Vagina (tissue), 2 donors: ENCODE results near the gene TTC39C.
"Not testable (repeated sequence)": the region's sequence is repeated elsewhere in the genome, so short reads cannot be mapped to it uniquely, and the experiment has no call there.

Experiments used
- POLR2A ChIP-seq, 2 donors: fragments of 450-650 bp; IDR thresholded peaks; one replicate each; pipeline ENCODE4 v1.6.1; 2017; ENCODE audit warnings: antibody characterized with exemption in 2 of 2, mild to moderate bottlenecking in 2 of 2, moderate library complexity in 2 of 2
- TF ChIP-seq, protein P1 (sequence below), 3 experiments: fragments of 450-650 bp in 2 of 3; fragments of 200-600 bp in 1 of 3; sonication (generic) in 1 of 3; IDR thresholded peaks; one replicate each; pipeline ENCODE4 v1.5.1; 2017 to 2019; ENCODE audit warnings: antibody characterized with exemption in 3 of 3, mild to moderate bottlenecking in 2 of 3, moderate library complexity in 2 of 3

DNA sequence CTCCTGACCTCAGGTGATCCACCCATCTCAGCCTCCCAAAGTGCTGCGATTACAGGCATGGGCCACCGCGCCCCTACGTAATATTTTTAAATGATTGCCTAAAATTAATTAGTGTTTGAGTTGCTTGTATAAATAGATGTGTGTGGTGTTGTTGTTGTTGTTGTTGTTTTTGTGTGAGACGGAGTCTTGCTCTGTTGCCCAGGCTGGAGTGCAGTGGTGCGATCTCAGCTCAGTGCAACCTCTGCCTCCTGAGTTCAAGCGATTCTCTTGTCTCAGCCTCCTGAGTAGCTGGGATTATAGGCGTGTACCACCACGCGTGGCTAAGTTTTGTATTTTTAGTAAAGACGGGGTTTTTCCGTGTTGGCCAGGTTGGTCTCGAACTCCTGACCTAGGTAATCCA, 14.4 kb downstream of the TTC39C start:
- TF ChIP-seq, protein P1, sequence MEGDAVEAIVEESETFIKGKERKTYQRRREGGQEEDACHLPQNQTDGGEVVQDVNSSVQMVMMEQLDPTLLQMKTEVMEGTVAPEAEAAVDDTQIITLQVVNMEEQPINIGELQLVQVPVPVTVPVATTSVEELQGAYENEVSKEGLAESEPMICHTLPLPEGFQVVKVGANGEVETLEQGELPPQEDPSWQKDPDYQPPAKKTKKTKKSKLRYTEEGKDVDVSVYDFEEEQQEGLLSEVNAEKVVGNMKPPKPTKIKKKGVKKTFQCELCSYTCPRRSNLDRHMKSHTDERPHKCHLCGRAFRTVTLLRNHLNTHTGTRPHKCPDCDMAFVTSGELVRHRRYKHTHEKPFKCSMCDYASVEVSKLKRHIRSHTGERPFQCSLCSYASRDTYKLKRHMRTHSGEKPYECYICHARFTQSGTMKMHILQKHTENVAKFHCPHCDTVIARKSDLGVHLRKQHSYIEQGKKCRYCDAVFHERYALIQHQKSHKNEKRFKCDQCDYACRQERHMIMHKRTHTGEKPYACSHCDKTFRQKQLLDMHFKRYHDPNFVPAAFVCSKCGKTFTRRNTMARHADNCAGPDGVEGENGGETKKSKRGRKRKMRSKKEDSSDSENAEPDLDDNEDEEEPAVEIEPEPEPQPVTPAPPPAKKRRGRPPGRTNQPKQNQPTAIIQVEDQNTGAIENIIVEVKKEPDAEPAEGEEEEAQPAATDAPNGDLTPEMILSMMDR (IDR thresholded peaks at IDR 0.05) = not testable (repeated sequence)
- not testable (repeated sequence) for TF ChIP-seq POLR2A (IDR thresholded peaks at IDR 0.05)
